IPS DF 19.7 (cell line): ENCODE data around the gene SNX9.
"Not testable (repeated sequence)": the region's sequence is repeated elsewhere in the genome, so short reads cannot be mapped to it uniquely, and the experiment has no call there.

Source experiments
- DNase-seq: peaks from one replicate; pipeline ENCODE4 v3.0.0-alpha.2; 2013; ENCODE audit warnings: low read depth, low spot score

Gene SNX9

GRCh38 chr6:157858664-157859063, 35.6 kb downstream of the SNX9 start:
- DNase-seq, result not testable (repeated sequence)

- DNase-seq, result no peak
Measured at GRCh38 chr6:157859775-157860504, 36.9 kb downstream of the SNX9 start.

GRCh38 chr6:157860505-157860991, 37.5 kb downstream of the SNX9 start:
- no peak for DNase-seq

- DNase-seq, result no peak
Measured at GRCh38 chr6:157861184-157861583, 38.1 kb downstream of the SNX9 start.

- DNase-seq, result no peak
Measured at GRCh38 chr6:157861814-157862213, 38.8 kb downstream of the SNX9 start.

- DNase-seq, result no peak
Measured at GRCh38 chr6:157862706-157863105, 39.7 kb downstream of the SNX9 start.

- DNase-seq, result no peak
Measured at GRCh38 chr6:157864185-157864761, 41.2 kb downstream of the SNX9 start.

- DNase-seq, result no peak
Measured at GRCh38 chr6:157865249-157865648, 42.2 kb downstream of the SNX9 start.

- no peak for DNase-seq
Measured at GRCh38 chr6:157867155-157867559, 44.1 kb downstream of the SNX9 start.

- no peak for DNase-seq
Measured at GRCh38 chr6:157867981-157868380, 44.9 kb downstream of the SNX9 start.

GRCh38 chr6:157868835-157869234, 45.8 kb downstream of the SNX9 start:
- DNase-seq, result no peak

- DNase-seq, result no peak
Measured at GRCh38 chr6:157869673-157870302, 46.7 kb downstream of the SNX9 start.

GRCh38 chr6:157873735-157874344, 50.8 kb downstream of the SNX9 start:
- peak; percentile 45 for DNase-seq

- DNase-seq, result no peak
Measured at GRCh38 chr6:157877149-157877548, 54.1 kb downstream of the SNX9 start.

- DNase-seq, result no peak
Measured at GRCh38 chr6:157877573-157878438, 54.8 kb downstream of the SNX9 start.

GRCh38 chr6:157879034-157879872, 56.2 kb downstream of the SNX9 start:
- no peak for DNase-seq

GRCh38 chr6:157879873-157880254, 56.8 kb downstream of the SNX9 start:
- no peak for DNase-seq

GRCh38 chr6:157880534-157880933, 57.5 kb downstream of the SNX9 start:
- DNase-seq, result no peak

- DNase-seq, result no peak
Measured at GRCh38 chr6:157881342-157881741, 58.3 kb downstream of the SNX9 start.

- DNase-seq, result no peak
Measured at GRCh38 chr6:157884756-157885155, 61.7 kb downstream of the SNX9 start.
